Right lobe of liver (tissue), 6 donors: ENCODE measurements around the gene DHRSX. TPM values are rescaled to one million over a fixed set of nuclear protein-coding genes. Genes with fewer than 3 reads are reported as not detected.

Source experiments
- ATAC-seq, 4 donors: fragments of 200-7000 bp; cut with Tn5 transposase; one replicate each; pipeline ENCODE4 v1.9.1; 2020; ENCODE audit warnings: mild to moderate bottlenecking in 4 of 4, moderate library complexity in 4 of 4
- DNase-seq, 3 donors: peaks; one replicate each; pipeline ENCODE4 v3.0.0-alpha.2; 2020
- H3K27ac ChIP-seq, 3 donors: fragments of 200-600 bp; one replicate each; pipeline ENCODE4 v1.8.0; 2022
- H3K27me3 ChIP-seq, 2 donors: fragments of 200-600 bp; one replicate each; pipeline ENCODE4 v1.8.0; 2022
- H3K36me3 ChIP-seq, 4 donors: fragments of 200-600 bp; sonication (generic) in 1 of 4; one replicate each; pipeline versions ENCODE4 v1.5.1 to v1.8.0; 2017 to 2022; ENCODE audit warnings: control low read depth in 1 of 4
- H3K4me1 ChIP-seq, 4 donors: fragments of 200-600 bp; sonication (generic) in 1 of 4; one replicate each; pipeline versions ENCODE4 v1.5.1 to v1.8.0; 2017 to 2022; ENCODE audit warnings: control low read depth in 1 of 4
- H3K4me3 ChIP-seq, 3 donors: fragments of 200-600 bp; one replicate each; pipeline ENCODE4 v1.8.0; 2022
- H3K9me3 ChIP-seq, 4 donors: fragments of 200-600 bp; sonication (generic) in 1 of 4; one replicate each; pipeline versions ENCODE4 v1.5.1 to v1.8.0; 2017 to 2022; ENCODE audit warnings: control low read depth in 1 of 4
- POLR2A ChIP-seq: fragments of 450-650 bp; IDR thresholded peaks from one replicate; pipeline ENCODE4 v1.6.1; 2017; ENCODE audit warnings: antibody characterized with exemption, mild to moderate bottlenecking
- WGBS: methylation state at CpG from one replicate; pipeline ENCODE4 v1.1.6; 2018; ENCODE audit warnings: low coverage, low lambda C conversion rate; ENCODE audit not compliant: insufficient coverage; ENCODE audit errors: missing lambda C conversion rate; 5-methylcytosine and 5-hydroxymethylcytosine counted together
- intact Hi-C, 2 donors: fragments of 100-400 bp; cut with DNase I; formaldehyde crosslinking; loops; one replicate each; pipeline versions ENCODE4 v1.11.2 to v1.14.1; 2022
- total RNA-seq, 6 experiments: library from RNA; depleted of rRNA in 2 of 6; stranded (reverse); fragments of >200 nt in 2 of 6; fragmentation: NEBNext Ultra II Directional in 3 of 6; extraction: Animal tissue kit (Norgen Biotek cat#: 25700) in 3 of 6; gene quantifications; one replicate each; pipeline versions ENCODE4 v1.1.0 to v1.2.4, GENCODE V29; 2016 to 2023
- TF ChIP-seq, protein P1 (sequence below), 4 donors: fragments of 200-600 bp in 3 of 4; fragments of 450-650 bp in 1 of 4; IDR thresholded peaks; one replicate each; pipeline versions ENCODE4 v1.5.1 to v1.8.0; 2016 to 2022; ENCODE audit warnings: antibody characterized with exemption in 4 of 4, mild to moderate bottlenecking in 2 of 4
- donor health status: DM: no; HTN: yes; CAD: no.
- donor health status: DM: no; HTN: no; CAD: no.
- donor health status: DM: no; HTN: no; CAD: no.
- donor health status: DM: no; HTN: yes; CAD: no.
- donor health status: DM: no; HTN: yes; CAD: no.

The DHRSX gene
- total RNA-seq, 6 experiments from 2014 or later = 15.6 to 34.5 (median 29.0) TPM

DNA sequence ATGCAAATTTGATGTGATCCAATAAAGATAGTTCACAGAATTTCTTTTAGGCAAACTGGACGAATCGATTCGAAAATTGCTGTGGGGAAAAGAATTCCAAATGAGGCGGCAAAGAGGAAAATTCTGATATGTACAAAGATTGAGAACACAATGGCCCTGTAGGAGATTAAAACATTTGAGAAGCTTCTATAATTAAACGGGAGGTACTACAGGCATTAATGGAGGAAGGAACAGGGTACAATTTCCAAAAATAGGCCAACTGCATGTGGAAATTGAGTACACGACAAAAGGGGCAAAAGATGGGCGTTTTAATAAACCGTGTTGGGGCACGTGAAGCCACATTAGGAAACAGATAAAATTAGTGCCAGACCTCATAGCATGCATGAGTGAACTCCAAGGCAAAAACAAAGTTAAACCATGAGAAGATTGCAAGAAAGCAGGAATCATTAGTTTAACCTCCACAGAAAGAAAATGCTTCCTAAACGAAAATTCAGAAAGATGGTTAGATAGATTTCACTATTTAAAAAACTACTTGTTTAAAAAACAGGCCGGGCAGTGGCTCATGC lies 68.4 kb downstream of the DHRSX start:
- H3K36me3 ChIP-seq = peaks cover 0 to 5% (median 0%) of the 10 kb centered on the region in 4 donors
- H3K27ac ChIP-seq = no peak overlapping the region
- H3K27me3 ChIP-seq = no peaks in the 10 kb centered on the region
- H3K4me3 ChIP-seq = no peak overlapping the region
- WGBS = 74% methylated on average over 11 of the region's 11 CpGs
- H3K4me1 ChIP-seq = no peaks in the 10 kb centered on the region
- intact Hi-C loops = no loop called here
- no peak for DNase-seq
- no peak for ATAC-seq
- no peaks in the 10 kb centered on the region for H3K9me3 ChIP-seq
- no peak for TF ChIP-seq POLR2A
- TF ChIP-seq, protein P1, sequence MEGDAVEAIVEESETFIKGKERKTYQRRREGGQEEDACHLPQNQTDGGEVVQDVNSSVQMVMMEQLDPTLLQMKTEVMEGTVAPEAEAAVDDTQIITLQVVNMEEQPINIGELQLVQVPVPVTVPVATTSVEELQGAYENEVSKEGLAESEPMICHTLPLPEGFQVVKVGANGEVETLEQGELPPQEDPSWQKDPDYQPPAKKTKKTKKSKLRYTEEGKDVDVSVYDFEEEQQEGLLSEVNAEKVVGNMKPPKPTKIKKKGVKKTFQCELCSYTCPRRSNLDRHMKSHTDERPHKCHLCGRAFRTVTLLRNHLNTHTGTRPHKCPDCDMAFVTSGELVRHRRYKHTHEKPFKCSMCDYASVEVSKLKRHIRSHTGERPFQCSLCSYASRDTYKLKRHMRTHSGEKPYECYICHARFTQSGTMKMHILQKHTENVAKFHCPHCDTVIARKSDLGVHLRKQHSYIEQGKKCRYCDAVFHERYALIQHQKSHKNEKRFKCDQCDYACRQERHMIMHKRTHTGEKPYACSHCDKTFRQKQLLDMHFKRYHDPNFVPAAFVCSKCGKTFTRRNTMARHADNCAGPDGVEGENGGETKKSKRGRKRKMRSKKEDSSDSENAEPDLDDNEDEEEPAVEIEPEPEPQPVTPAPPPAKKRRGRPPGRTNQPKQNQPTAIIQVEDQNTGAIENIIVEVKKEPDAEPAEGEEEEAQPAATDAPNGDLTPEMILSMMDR (IDR thresholded peaks at IDR 0.05) = no peak

DNA sequence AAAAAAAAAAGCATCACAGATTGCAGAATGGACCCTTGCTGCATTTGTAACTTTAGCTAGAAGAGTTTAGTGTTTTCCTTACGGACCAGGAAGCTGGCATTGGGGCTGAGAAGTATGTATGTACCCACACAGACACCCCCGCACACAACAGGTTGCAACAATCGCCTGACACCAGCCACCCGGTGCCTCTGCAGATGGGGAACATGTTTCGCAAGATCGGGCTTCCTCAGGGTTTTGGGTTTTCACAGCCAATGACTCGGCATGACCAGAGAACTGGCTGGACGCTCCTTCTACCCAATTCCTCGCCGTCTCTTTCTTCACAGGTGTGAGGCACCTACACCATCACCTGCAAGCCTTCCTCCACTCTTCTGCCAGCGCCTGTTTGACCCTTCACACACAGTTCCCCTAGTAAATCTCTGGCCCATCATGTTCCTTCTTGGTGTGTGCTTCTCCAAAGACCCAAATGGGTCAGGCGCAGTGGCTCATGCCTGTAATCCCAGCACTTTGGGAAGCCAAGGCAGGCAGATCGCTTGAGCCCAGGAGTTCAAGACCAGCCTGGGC lies 70.4 kb downstream of the DHRSX start:
- peak in 3 of 4 donors; percentile 39 to 53 (median 44) for ATAC-seq
- 86% methylated on average over 3 of the region's 13 CpGs for WGBS
- DNase-seq = peak in 1 of 3 donors; percentile 58

GRCh38 chrX:2427737-2428136 lies 73.0 kb downstream of the DHRSX start:
- Histone ChIP-seq H3K27ac (no peak overlapping the region), H3K4me1 (no peaks in the 10 kb centered on the region), H3K27me3 (no peaks in the 10 kb centered on the region), H3K4me3 (no peak overlapping the region), H3K9me3 (no peaks in the 10 kb centered on the region), H3K36me3 (peaks cover 0 to 19% (median 0%) of the 10 kb centered on the region in 4 donors)
- TF ChIP-seq POLR2A = no peak
- TF ChIP-seq, protein P1 (IDR thresholded peaks at IDR 0.05) = no peak
- no peak for DNase-seq
- WGBS = 94% methylated on average over 5 of the region's 5 CpGs
- ATAC-seq = no peak
- intact Hi-C loops = no loop called here

More for the DNA sequence above, 70.4 kb downstream of the DHRSX start:
- Histone ChIP-seq H3K4me1 (no peaks in the 10 kb centered on the region), H3K27ac (no peak overlapping the region), H3K4me3 (no peak overlapping the region), H3K36me3 (peaks cover 0 to 5% (median 0%) of the 10 kb centered on the region in 4 donors), H3K27me3 (no peaks in the 10 kb centered on the region), H3K9me3 (no peaks in the 10 kb centered on the region)
- no peak for TF ChIP-seq POLR2A
- TF ChIP-seq, protein P1 (IDR thresholded peaks at IDR 0.05) = no peak
- intact Hi-C loops = no loop called here

DNA sequence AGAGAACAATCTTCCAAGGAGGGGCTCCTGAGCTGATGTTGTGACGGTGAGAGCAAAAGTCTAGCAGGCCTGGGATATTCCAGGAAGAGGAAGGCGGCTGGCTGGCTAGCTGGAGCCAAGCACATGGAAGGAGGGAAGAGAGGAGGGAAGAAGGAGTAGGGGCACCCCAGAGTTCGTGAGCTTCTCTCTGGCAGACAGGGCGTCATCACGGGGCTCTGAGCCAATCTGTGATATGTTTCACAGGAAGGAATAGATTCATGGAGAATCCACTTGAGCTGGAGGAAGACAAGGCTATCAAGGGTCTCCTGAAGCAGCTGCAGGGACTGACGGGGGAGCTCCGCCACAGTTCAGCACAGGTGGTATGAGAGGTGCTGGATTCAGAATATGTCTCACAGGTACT lies 73.6 kb downstream of the DHRSX start:
- DNase-seq (no peak), ATAC-seq (no peak)
- peaks cover 0 to 19% (median 0%) of the 10 kb centered on the region in 4 donors for H3K36me3 ChIP-seq
- TF ChIP-seq, protein P1 (IDR thresholded peaks at IDR 0.05) = no peak
- no peak for TF ChIP-seq POLR2A
- H3K4me3 ChIP-seq = no peak overlapping the region
- H3K27ac ChIP-seq = no peak overlapping the region
- H3K27me3 ChIP-seq = no peaks in the 10 kb centered on the region
- H3K9me3 ChIP-seq = no peaks in the 10 kb centered on the region
- intact Hi-C loops = no loop called here
- H3K4me1 ChIP-seq = no peaks in the 10 kb centered on the region
- WGBS = 83% methylated on average over 5 of the region's 7 CpGs
